H9 (cell line): Measurements from ENCODE around the gene FOXJ3. TPM values are rescaled to one million over a fixed set of nuclear protein-coding genes. Genes with fewer than 3 reads are reported as not detected.

ENCODE experiments used
- DNase-seq: peaks from one replicate; pipeline ENCODE4 v3.0.0-alpha.2; 2017
- H2AFZ ChIP-seq: one replicate; pipeline ENCODE4 v1.6.1; 2013; ENCODE audit warnings: mild to moderate bottlenecking, low read length, control low read depth, moderate library complexity
- H2AK5ac ChIP-seq: 2 replicates; pipeline ENCODE4 v1.6.1; 2013; ENCODE audit warnings: low read length, control low read depth, mixed read lengths; ENCODE audit not compliant: insufficient read length
- H2BK120ac ChIP-seq: one replicate; pipeline ENCODE4 v1.6.1; 2013; ENCODE audit warnings: low read depth, mild to moderate bottlenecking, low read length, control low read depth, inconsistent platforms; ENCODE audit not compliant: poor library complexity, severe bottlenecking
- H2BK12ac ChIP-seq: 2 replicates; pipeline ENCODE4 v1.6.1; 2013; ENCODE audit warnings: low read length, control low read depth, mixed read lengths, low read depth; ENCODE audit not compliant: insufficient read length
- H2BK15ac ChIP-seq: 2 replicates; pipeline ENCODE4 v1.6.1; 2013; ENCODE audit warnings: low read depth, low read length, control low read depth
- H2BK20ac ChIP-seq: one replicate; pipeline ENCODE4 v1.6.1; 2013; ENCODE audit warnings: low read depth, mild to moderate bottlenecking, low read length, control low read depth, inconsistent platforms; ENCODE audit not compliant: poor library complexity, severe bottlenecking
- H2BK5ac ChIP-seq: 2 replicates; pipeline ENCODE4 v1.6.1; 2013; ENCODE audit warnings: low read length, control low read depth, mixed read lengths; ENCODE audit not compliant: insufficient read length
- H3K14ac ChIP-seq: 2 replicates; pipeline ENCODE4 v1.6.1; 2013; ENCODE audit warnings: low read length, control low read depth; ENCODE audit not compliant: insufficient read depth
- H3K18ac ChIP-seq: 2 replicates; pipeline ENCODE4 v1.6.1; 2013; ENCODE audit warnings: low read depth, mild to moderate bottlenecking, mixed read lengths, low read length, control low read depth; ENCODE audit not compliant: insufficient read length
- H3K23ac ChIP-seq: 2 replicates; pipeline ENCODE4 v1.6.1; 2013; ENCODE audit warnings: low read length, control low read depth, mixed read lengths, low read depth; ENCODE audit not compliant: insufficient read length
- H3K23me2 ChIP-seq: 2 replicates; pipeline ENCODE4 v1.6.1; 2013; ENCODE audit warnings: low read depth, mild to moderate bottlenecking, mixed read lengths, low read length, control low read depth; ENCODE audit not compliant: insufficient read length, poor library complexity, severe bottlenecking
- H3K27ac ChIP-seq: 2 replicates; pipeline ENCODE4 v1.5.1; 2013; ENCODE audit warnings: low read length, control low read depth, mixed read lengths, low read depth; ENCODE audit not compliant: insufficient read length
- H3K27me3 ChIP-seq: 2 replicates; pipeline ENCODE4 v1.6.1; 2013; ENCODE audit warnings: low read length, control low read depth, inconsistent platforms; ENCODE audit not compliant: insufficient read depth
- H3K4ac ChIP-seq: 2 replicates; pipeline ENCODE4 v1.6.1; 2013; ENCODE audit warnings: low read depth, mild to moderate bottlenecking, control low read depth, inconsistent platforms, low read length, moderate library complexity
- H3K4me1 ChIP-seq: 2 replicates; pipeline ENCODE4 v1.6.1; 2013; ENCODE audit warnings: low read length, control low read depth, inconsistent platforms; ENCODE audit not compliant: insufficient read depth
- H3K4me2 ChIP-seq: 2 replicates; pipeline ENCODE4 v1.6.1; 2013; ENCODE audit warnings: low read length, control low read depth, mixed read lengths; ENCODE audit not compliant: insufficient read length, insufficient read depth
- H3K56ac ChIP-seq: 2 replicates; pipeline ENCODE4 v1.6.1; 2013; ENCODE audit warnings: low read depth, mild to moderate bottlenecking, mixed read lengths, low read length, control low read depth; ENCODE audit not compliant: insufficient read length
- H3K79me1 ChIP-seq: 2 replicates; pipeline ENCODE4 v1.6.1; 2013; ENCODE audit warnings: low read depth, mild to moderate bottlenecking, moderate library complexity, low read length, control low read depth, inconsistent platforms; ENCODE audit not compliant: insufficient read depth, poor library complexity, severe bottlenecking
- H3K79me2 ChIP-seq: 2 replicates; pipeline ENCODE4 v1.6.1; 2013; ENCODE audit warnings: low read length, control low read depth, inconsistent platforms; ENCODE audit not compliant: insufficient read depth
- H3K9ac ChIP-seq: 2 replicates; pipeline ENCODE4 v1.6.1; 2013; ENCODE audit warnings: low read length, control low read depth, mixed read lengths; ENCODE audit not compliant: insufficient read length; ENCODE audit errors: extremely low read depth
- H3K9me3 ChIP-seq: one replicate; pipeline ENCODE4 v1.6.1; 2013; ENCODE audit warnings: low read depth, low read length, inconsistent platforms; ENCODE audit not compliant: control insufficient read depth
- H3T11ph ChIP-seq: one replicate; pipeline ENCODE4 v1.6.1; 2013; ENCODE audit warnings: mild to moderate bottlenecking, low read length, control low read depth, inconsistent platforms
- H4K20me1 ChIP-seq: one replicate; pipeline ENCODE4 v1.6.1; 2013; ENCODE audit not compliant: control insufficient read depth, insufficient read length, insufficient read depth
- H4K5ac ChIP-seq: 2 replicates; pipeline ENCODE4 v1.6.1; 2013; ENCODE audit warnings: low read depth, mild to moderate bottlenecking, mixed read lengths, low read length, control low read depth; ENCODE audit not compliant: insufficient read length
- H4K8ac ChIP-seq: replicated peaks from 2 replicates; pipeline ENCODE4 v1.6.1; 2013; ENCODE audit warnings: low read length, control low read depth, mixed read lengths, low read depth; ENCODE audit not compliant: insufficient read length
- H4K91ac ChIP-seq: 2 replicates; pipeline ENCODE4 v1.6.1; 2013; ENCODE audit warnings: low read depth, mild to moderate bottlenecking, moderate library complexity, mixed read lengths, low read length, control low read depth; ENCODE audit not compliant: insufficient read length
- H3K27ac Mint-ChIP-seq, 3 experiments: 2 replicates in 2 of 3; 3 replicates in 1 of 3; pipeline ENCODE4 v1.8.0; 2020 to 2021; ENCODE audit warnings: mixed read lengths in 3 of 3, mild to moderate bottlenecking in 1 of 3, moderate library complexity in 1 of 3
- H3K27me3 Mint-ChIP-seq: 2 replicates; pipeline ENCODE4 v1.8.0; 2021; ENCODE audit warnings: low read depth, mild to moderate bottlenecking, moderate library complexity, mixed read lengths
- H3K36me3 Mint-ChIP-seq, 3 experiments: 2 replicates in 2 of 3; 3 replicates in 1 of 3; pipeline ENCODE4 v1.8.0; 2020 to 2021; ENCODE audit warnings: low read depth in 3 of 3, mixed read lengths in 3 of 3; ENCODE audit not compliant: insufficient read depth in 1 of 3
- H3K4me1 Mint-ChIP-seq, 2 experiments: 2 replicates each; pipeline ENCODE4 v1.8.0; 2020; ENCODE audit warnings: mixed read lengths in 2 of 2
- H3K4me3 Mint-ChIP-seq, 2 experiments: 2 replicates in 1 of 2; 3 replicates in 1 of 2; pipeline ENCODE4 v1.8.0; 2020 to 2021; ENCODE audit warnings: mild to moderate bottlenecking in 2 of 2, mixed read lengths in 2 of 2, moderate library complexity in 1 of 2
- H3K9me3 Mint-ChIP-seq, 2 experiments: 2 replicates in 1 of 2; 3 replicates in 1 of 2; pipeline ENCODE4 v1.8.0; 2020; ENCODE audit warnings: mild to moderate bottlenecking in 2 of 2, mixed read lengths in 2 of 2, moderate library complexity in 1 of 2
- WGBS: extraction: QIAGEN DNeasy Blood & Tissue Kit; methylation state at CpG from one replicate; pipeline ENCODE4 v1.1.7; 2013; ENCODE audit warnings: missing lambda C conversion rate, low lambda C conversion rate, mixed read lengths; ENCODE audit not compliant: insufficient read length; ENCODE audit errors: extremely low coverage; 5-methylcytosine and 5-hydroxymethylcytosine counted together
- total RNA-seq: library from RNA; stranded (reverse); gene quantifications from 2 replicates; pipeline ENCODE4 v1.2.1, GENCODE V29; 2021
- TF ChIP-seq, protein P1 (sequence below): fragments of 200-600 bp; sonication (generic); conservative IDR thresholded peaks from 3 replicates; pipeline ENCODE4 v1.8.0; 2021; ENCODE audit warnings: antibody characterized with exemption, mild to moderate bottlenecking

FOXJ3 gene
- total RNA-seq, 1 experiment from 2014 or later = 49.9 TPM

DNA sequence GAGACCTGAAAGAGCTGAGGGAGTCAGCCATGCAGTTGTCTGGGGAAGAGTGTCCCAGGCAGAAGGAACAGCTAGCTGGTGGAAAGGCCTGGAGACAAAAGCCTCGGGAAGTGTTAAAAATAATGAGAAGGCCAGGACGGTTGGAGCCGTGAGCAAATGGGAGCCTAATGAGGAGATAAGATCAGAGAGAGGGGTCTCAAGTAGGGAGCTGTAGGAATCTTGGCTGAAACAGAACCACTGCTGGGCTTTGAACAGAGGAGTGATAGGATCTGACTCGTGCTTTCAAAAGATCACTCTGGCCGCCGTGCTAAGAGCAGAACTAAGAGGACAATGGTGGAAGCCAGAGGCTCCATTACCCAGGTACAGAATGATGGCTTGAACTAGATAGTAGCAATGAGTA lies 1.9 kb upstream of the FOXJ3 start:
- no peak for DNase-seq
- H3K4ac ChIP-seq = no peak overlapping the region
- peaks cover 11% of the 10 kb centered on the region for H3K27me3 Mint-ChIP-seq
- H3K9me3 Mint-ChIP-seq = no peaks in the 10 kb centered on the region
- H3K79me1 ChIP-seq = no peaks in the 10 kb centered on the region
- no peak overlapping the region for H2AFZ ChIP-seq
- H3K18ac ChIP-seq = no peak overlapping the region
- no peak overlapping the region for H3K23ac ChIP-seq
- no peak overlapping the region for H2BK20ac ChIP-seq
- no peak overlapping the region for H2BK5ac ChIP-seq
- no peak overlapping the region for H4K91ac ChIP-seq
- H3K56ac ChIP-seq = no peak overlapping the region
- H3K36me3 Mint-ChIP-seq = no peaks in the 10 kb centered on the region
- TF ChIP-seq, protein P1, sequence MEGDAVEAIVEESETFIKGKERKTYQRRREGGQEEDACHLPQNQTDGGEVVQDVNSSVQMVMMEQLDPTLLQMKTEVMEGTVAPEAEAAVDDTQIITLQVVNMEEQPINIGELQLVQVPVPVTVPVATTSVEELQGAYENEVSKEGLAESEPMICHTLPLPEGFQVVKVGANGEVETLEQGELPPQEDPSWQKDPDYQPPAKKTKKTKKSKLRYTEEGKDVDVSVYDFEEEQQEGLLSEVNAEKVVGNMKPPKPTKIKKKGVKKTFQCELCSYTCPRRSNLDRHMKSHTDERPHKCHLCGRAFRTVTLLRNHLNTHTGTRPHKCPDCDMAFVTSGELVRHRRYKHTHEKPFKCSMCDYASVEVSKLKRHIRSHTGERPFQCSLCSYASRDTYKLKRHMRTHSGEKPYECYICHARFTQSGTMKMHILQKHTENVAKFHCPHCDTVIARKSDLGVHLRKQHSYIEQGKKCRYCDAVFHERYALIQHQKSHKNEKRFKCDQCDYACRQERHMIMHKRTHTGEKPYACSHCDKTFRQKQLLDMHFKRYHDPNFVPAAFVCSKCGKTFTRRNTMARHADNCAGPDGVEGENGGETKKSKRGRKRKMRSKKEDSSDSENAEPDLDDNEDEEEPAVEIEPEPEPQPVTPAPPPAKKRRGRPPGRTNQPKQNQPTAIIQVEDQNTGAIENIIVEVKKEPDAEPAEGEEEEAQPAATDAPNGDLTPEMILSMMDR = no peak
- H3K4me2 ChIP-seq = no peak overlapping the region
- H4K8ac ChIP-seq = no peak overlapping the region
- no peak overlapping the region for H2BK15ac ChIP-seq
- no peaks in the 10 kb centered on the region for H4K20me1 ChIP-seq
- H3K27ac ChIP-seq = no peak overlapping the region
- no peak overlapping the region for H3K9ac ChIP-seq
- H3K23me2 ChIP-seq = peaks cover 12% of the 10 kb centered on the region
- peaks cover 21% of the 10 kb centered on the region; the same call in 1 of the 2 replicates for H3K79me2 ChIP-seq
- no peak overlapping the region for H3K14ac ChIP-seq
- H3K4me3 Mint-ChIP-seq = peak overlapping the region in 1 of 2 experiments; percentile 35; a peak in 1 of 5 replicates
- H3K4me1 Mint-ChIP-seq = peaks cover 46 to 58% of the 10 kb centered on the region in 2 experiments
- no peaks in the 10 kb centered on the region for H3K9me3 ChIP-seq
- H3T11ph ChIP-seq = no peak overlapping the region
- H4K5ac ChIP-seq = no peak overlapping the region
- H3K4me1 ChIP-seq = peaks cover 5% of the 10 kb centered on the region; the same call in 1 of the 2 replicates
- peak overlapping the region in 1 of 3 experiments; percentile 13; a peak in 1 of 7 replicates for H3K27ac Mint-ChIP-seq
- no peak overlapping the region for H2BK12ac ChIP-seq
- H2BK120ac ChIP-seq = no peak overlapping the region
- no CpG with 5 or more reads among the region's 6 CpGs for WGBS
- H2AK5ac ChIP-seq = no peak overlapping the region
- no peaks in the 10 kb centered on the region for H3K27me3 ChIP-seq
